Ovary (tissue), 3 donors: ENCODE results near the gene EYS.

Experiments
- CTCF ChIP-seq, 3 donors: fragments of 450-650 bp in 2 of 3; fragments of 200-600 bp in 1 of 3; IDR thresholded peaks; one replicate each; pipeline versions ENCODE4 v1.5.1 to v1.8.0; 2016 to 2022; ENCODE audit warnings: antibody characterized with exemption in 3 of 3, mild to moderate bottlenecking in 1 of 3
- EP300 ChIP-seq: sonication (generic); formaldehyde crosslinking; IDR thresholded peaks from one replicate; pipeline ENCODE4 v1.6.1; 2017; ENCODE audit warnings: antibody characterized with exemption
- POLR2A ChIP-seq: fragments of 450-650 bp; IDR thresholded peaks from one replicate; pipeline ENCODE4 v1.6.1; 2017; ENCODE audit warnings: antibody characterized with exemption, mild to moderate bottlenecking, moderate library complexity
- donor health status: DM: no; HTN: no; CAD: no.

- no peak for TF ChIP-seq CTCF (IDR thresholded peaks at IDR 0.05)
- no peak for TF ChIP-seq POLR2A
- no peak for TF ChIP-seq EP300
Observed at GRCh38 chr6:63912887-63913286, 1794.1 kb downstream of the EYS start.
